GM23338 (cell line): ENCODE measurements around the gene NEUROG2. TPM values are rescaled to one million over a fixed set of nuclear protein-coding genes. Genes with fewer than 3 reads are reported as not detected.
A peak's percentile ranks its signal among the peaks of the same experiment; 100 is the strongest.
"Not testable (repeated sequence)": the region's sequence is repeated elsewhere in the genome, so short reads cannot be mapped to it uniquely, and the experiment has no call there.

Experiments used
- ATAC-seq: fragments of 200-7000 bp; cut with Tn5 transposase; 3 replicates; pipeline ENCODE4 v1.9.1; 2020
- DNase-seq: peaks from one replicate; pipeline ENCODE4 v3.0.0-alpha.2; 2015; ENCODE audit warnings: low spot score
- H2AFZ ChIP-seq: fragments of 200-600 bp; sonication (generic); 2 replicates; pipeline ENCODE4 v1.8.0; 2016; ENCODE audit warnings: antibody characterized with exemption, mild to moderate bottlenecking, moderate library complexity
- H3F3A ChIP-seq: fragments of 200-600 bp; sonication (generic); replicated peaks from 2 replicates; pipeline ENCODE4 v1.8.0; 2017; ENCODE audit warnings: antibody characterized with exemption, mixed run types, low read depth
- H3K27ac ChIP-seq: fragments of 200-600 bp; sonication (generic); 2 replicates; pipeline ENCODE4 v1.6.1; 2016; ENCODE audit warnings: low read depth
- H3K27me3 ChIP-seq: fragments of 200-600 bp; sonication (generic); 2 replicates; pipeline ENCODE4 v1.8.0; 2016; ENCODE audit warnings: mild to moderate bottlenecking, mixed run types, moderate library complexity; ENCODE audit not compliant: insufficient read depth
- H3K36me3 ChIP-seq: fragments of 200-600 bp; sonication (generic); 2 replicates; pipeline ENCODE4 v1.8.0; 2016; ENCODE audit warnings: mild to moderate bottlenecking; ENCODE audit not compliant: insufficient read depth
- H3K4me1 ChIP-seq: fragments of 200-600 bp; sonication (generic); 2 replicates; pipeline ENCODE4 v1.8.0; 2016; ENCODE audit warnings: mild to moderate bottlenecking, moderate library complexity; ENCODE audit not compliant: insufficient read depth
- H3K4me2 ChIP-seq: fragments of 200-600 bp; sonication (generic); 2 replicates; pipeline ENCODE4 v1.7.1; 2017; ENCODE audit warnings: mixed run types
- H3K4me3 ChIP-seq: fragments of 200-600 bp; sonication (generic); 2 replicates; pipeline ENCODE4 v1.6.1; 2016; ENCODE audit warnings: mixed run types
- H3K79me2 ChIP-seq: fragments of 200-600 bp; sonication (generic); replicated peaks from 2 replicates; pipeline ENCODE4 v1.8.0; 2017; ENCODE audit warnings: mild to moderate bottlenecking; ENCODE audit not compliant: insufficient read depth
- H3K9me2 ChIP-seq: fragments of 200-600 bp; sonication (generic); 2 replicates; pipeline ENCODE4 v1.8.0; 2017; ENCODE audit not compliant: insufficient read depth
- H4K20me1 ChIP-seq: fragments of 200-600 bp; sonication (generic); replicated peaks from 2 replicates; pipeline ENCODE4 v1.8.0; 2017; ENCODE audit warnings: mild to moderate bottlenecking; ENCODE audit not compliant: insufficient read depth
- H3K27ac Mint-ChIP-seq: 2 replicates; pipeline ENCODE4 v1.8.0; 2020; ENCODE audit warnings: inconsistent platforms, mild to moderate bottlenecking, moderate library complexity, mixed read lengths
- H3K27me3 Mint-ChIP-seq: 3 replicates; pipeline ENCODE4 v1.8.0; 2022; ENCODE audit warnings: low read depth, mild to moderate bottlenecking, moderate library complexity, mixed read lengths, inconsistent platforms; ENCODE audit not compliant: insufficient read depth, poor library complexity
- H3K36me3 Mint-ChIP-seq: 3 replicates; pipeline ENCODE4 v1.8.0; 2021; ENCODE audit warnings: low read depth, mild to moderate bottlenecking, inconsistent platforms, moderate library complexity, mixed read lengths
- H3K4me1 Mint-ChIP-seq: 3 replicates; pipeline ENCODE4 v1.8.0; 2020; ENCODE audit warnings: mild to moderate bottlenecking, inconsistent platforms, mixed read lengths
- H3K4me3 Mint-ChIP-seq: 3 replicates; pipeline ENCODE4 v1.8.0; 2021; ENCODE audit warnings: moderate library complexity, mild to moderate bottlenecking, inconsistent platforms, mixed read lengths
- H3K9me3 Mint-ChIP-seq: 3 replicates; pipeline ENCODE4 v1.8.0; 2020; ENCODE audit warnings: moderate library complexity, mild to moderate bottlenecking, inconsistent platforms, mixed read lengths
- EZH2 ChIP-seq: fragments of 200-600 bp; sonication (generic); IDR thresholded peaks from one replicate; pipeline ENCODE4 v1.8.0; 2017; ENCODE audit warnings: antibody characterized with exemption, mild to moderate bottlenecking, low read depth; ENCODE audit not compliant: unreplicated experiment
- EZH2phosphoT487 ChIP-seq: fragments of 200-600 bp; sonication (generic); IDR thresholded peaks from one replicate; pipeline ENCODE4 v1.8.1; 2018; ENCODE audit warnings: antibody characterized with exemption; ENCODE audit not compliant: unreplicated experiment
- JUNB ChIP-seq: IDR thresholded peaks from one replicate; pipeline ENCODE4 v1.6.1; 2016; ENCODE audit warnings: antibody characterized with exemption; ENCODE audit not compliant: unreplicated experiment
- STAT1 ChIP-seq: IDR thresholded peaks from one replicate; pipeline ENCODE4 v1.6.1; 2016; ENCODE audit warnings: antibody characterized with exemption; ENCODE audit not compliant: unreplicated experiment
- ZNF331 ChIP-seq: fragments of 250-450 bp; sonication (Bioruptor Pico); IDR thresholded peaks from 2 replicates; pipeline ENCODE4 v1.5.0; 2020; ENCODE audit warnings: low read depth, mild to moderate bottlenecking, moderate library complexity
- polyA plus RNA-seq: library from polyadenylated mRNA; unstranded; fragments of >200 nt; fragmentation: Nextera tagmentation; extraction: Ambion mirVana; gene quantifications from 2 replicates; pipeline ENCODE4 v1.2.1, GENCODE V29; 2016
- total RNA-seq: library from RNA; depleted of rRNA; stranded (reverse); fragments of >200 nt; shearing (Covaris generic); gene quantifications from 2 replicates; pipeline ENCODE4 v1.2.3, GENCODE V29; 2014
- TF ChIP-seq, protein P1 (sequence below), 2 experiments: fragments of 200-600 bp in 1 of 2; sonication (generic) in 1 of 2; conservative IDR thresholded peaks; 2 replicates each; pipeline versions ENCODE4 v1.5.1 to v1.6.1; 2016 to 2017; ENCODE audit warnings: antibody characterized with exemption in 2 of 2, low read depth in 2 of 2, mild to moderate bottlenecking in 2 of 2, moderate library complexity in 1 of 2
- TF ChIP-seq, protein P2 (sequence below): IDR thresholded peaks from one replicate; pipeline ENCODE4 v1.6.1; 2018; ENCODE audit warnings: antibody characterized with exemption; ENCODE audit not compliant: unreplicated experiment
- TF ChIP-seq, protein P3 (sequence below): fragments of 250-450 bp; sonication (Bioruptor Pico); IDR thresholded peaks from 2 replicates; pipeline ENCODE4 v1.5.0; 2020; ENCODE audit warnings: mild to moderate bottlenecking, moderate library complexity

The NEUROG2 gene
- total and polyA plus RNA-seq, 2 experiments from 2014 or later, result not detected

DNA sequence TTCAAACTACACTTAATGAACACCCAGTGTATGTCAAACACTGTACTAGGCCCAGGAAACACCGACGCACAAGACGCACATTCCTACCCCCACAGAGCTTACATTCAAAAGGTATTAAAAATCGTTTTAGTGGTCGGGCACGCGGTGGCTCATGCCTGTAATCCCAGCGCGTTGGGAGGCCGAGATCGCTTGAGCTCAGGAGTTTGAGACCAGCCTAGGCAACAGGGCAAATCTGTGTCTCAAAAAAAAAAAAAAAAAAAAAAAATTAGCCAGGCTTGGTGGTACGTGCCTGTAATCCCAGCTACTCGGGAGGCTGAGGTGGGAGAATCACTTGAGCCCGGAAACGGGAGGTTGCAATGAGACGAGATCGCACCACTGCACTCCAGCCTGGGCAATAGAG is 6.5 kb upstream of the NEUROG2 start:
- H2AFZ ChIP-seq, H3K36me3 Mint-ChIP-seq, H3K27ac ChIP-seq, H3K36me3 ChIP-seq, H3K9me3 Mint-ChIP-seq, H3K9me2 ChIP-seq, H3K27ac Mint-ChIP-seq, ATAC-seq, H3K79me2 ChIP-seq, DNase-seq: not testable (repeated sequence)
- peak overlapping the region; percentile 57 for H3K4me3 ChIP-seq
- peaks cover 96% of the 10 kb centered on the region for H3K27me3 ChIP-seq
- peaks cover 37% of the 10 kb centered on the region for H3K4me1 Mint-ChIP-seq
- peaks cover 31% of the 10 kb centered on the region for H4K20me1 ChIP-seq
- H3K4me1 ChIP-seq, result peaks cover 59% of the 10 kb centered on the region
- peak; percentile 33 for TF ChIP-seq EZH2
- H3F3A ChIP-seq, result peaks cover 46% of the 10 kb centered on the region
- peaks cover 75% of the 10 kb centered on the region for H3K27me3 Mint-ChIP-seq
- peak overlapping the region; percentile 86 for H3K4me2 ChIP-seq
- H3K4me3 Mint-ChIP-seq, result peak overlapping the region; percentile 77

DNA sequence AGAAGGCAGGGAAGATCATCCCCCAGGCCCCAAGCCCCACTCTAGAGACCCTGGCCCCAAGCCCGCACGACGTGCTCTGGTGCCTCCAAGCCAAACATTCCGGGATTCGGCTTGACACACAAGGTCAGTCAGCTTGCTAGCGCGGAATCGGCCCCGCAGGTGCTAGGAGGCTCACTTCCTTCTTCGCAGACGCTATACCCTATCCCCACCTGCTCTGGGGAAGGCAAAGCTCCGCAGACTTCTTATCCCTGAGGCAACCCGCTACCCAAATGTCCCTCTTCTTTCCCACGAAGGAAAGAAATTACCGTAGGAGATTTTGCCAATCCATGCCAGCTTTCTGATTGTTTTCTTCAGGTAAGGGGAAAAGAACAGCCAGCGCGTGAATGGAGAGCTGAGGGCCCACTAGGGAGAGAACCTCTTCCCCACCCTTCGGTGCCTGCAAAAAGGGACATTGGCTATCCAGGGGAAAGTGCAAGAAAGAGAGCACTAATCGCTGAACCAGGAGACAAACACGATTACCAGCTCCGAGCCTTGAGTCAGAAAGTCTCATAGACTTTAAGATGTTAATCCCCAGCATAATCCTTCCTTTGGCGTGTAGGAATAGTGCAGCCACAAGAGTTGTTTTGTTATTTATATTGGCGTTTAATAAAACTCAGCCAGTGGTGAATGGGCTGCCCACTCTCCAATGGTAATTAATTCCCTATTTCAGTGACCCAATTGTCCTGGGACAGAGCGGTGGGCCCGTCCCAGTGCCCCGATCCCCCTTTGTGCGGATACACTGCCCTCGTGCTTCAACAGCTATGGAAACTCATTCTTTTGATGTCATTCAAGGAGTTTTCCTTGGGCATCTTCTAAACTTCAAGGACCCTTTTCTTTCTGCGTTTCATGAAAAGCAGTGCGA is 5.4 kb upstream of the NEUROG2 start:
- peak overlapping the region; percentile 77 for H3K4me3 Mint-ChIP-seq
- ATAC-seq (peak; percentile 13), DNase-seq (peak; percentile 34)
- Histone ChIP-seq H4K20me1 (peaks cover 31% of the 10 kb centered on the region), H3K27ac (no peak overlapping the region), H3K79me2 (no peaks in the 10 kb centered on the region), H2AFZ (peak overlapping the region; percentile 88), H3K4me1 (peaks cover 67% of the 10 kb centered on the region), H3K9me2 (no peaks in the 10 kb centered on the region), H3K4me2 (peak overlapping the region; percentile 86), H3K27me3 (peaks cover 97% of the 10 kb centered on the region), H3F3A (peaks cover 54% of the 10 kb centered on the region), H3K36me3 (no peaks in the 10 kb centered on the region; the same call in 1 of the 2 replicates), H3K4me3 (peak overlapping the region; percentile 57)
- no peaks in the 10 kb centered on the region; the same call in 2 of the 3 replicates for H3K36me3 Mint-ChIP-seq
- peaks cover 44% of the 10 kb centered on the region for H3K4me1 Mint-ChIP-seq
- no peak overlapping the region for H3K27ac Mint-ChIP-seq
- peaks cover 3% of the 10 kb centered on the region; the same call in 1 of the 3 replicates for H3K9me3 Mint-ChIP-seq
- H3K27me3 Mint-ChIP-seq, result peaks cover 85% of the 10 kb centered on the region
- TF ChIP-seq EZH2phosphoT487, result peak; percentile 25
- TF ChIP-seq, protein P1, sequence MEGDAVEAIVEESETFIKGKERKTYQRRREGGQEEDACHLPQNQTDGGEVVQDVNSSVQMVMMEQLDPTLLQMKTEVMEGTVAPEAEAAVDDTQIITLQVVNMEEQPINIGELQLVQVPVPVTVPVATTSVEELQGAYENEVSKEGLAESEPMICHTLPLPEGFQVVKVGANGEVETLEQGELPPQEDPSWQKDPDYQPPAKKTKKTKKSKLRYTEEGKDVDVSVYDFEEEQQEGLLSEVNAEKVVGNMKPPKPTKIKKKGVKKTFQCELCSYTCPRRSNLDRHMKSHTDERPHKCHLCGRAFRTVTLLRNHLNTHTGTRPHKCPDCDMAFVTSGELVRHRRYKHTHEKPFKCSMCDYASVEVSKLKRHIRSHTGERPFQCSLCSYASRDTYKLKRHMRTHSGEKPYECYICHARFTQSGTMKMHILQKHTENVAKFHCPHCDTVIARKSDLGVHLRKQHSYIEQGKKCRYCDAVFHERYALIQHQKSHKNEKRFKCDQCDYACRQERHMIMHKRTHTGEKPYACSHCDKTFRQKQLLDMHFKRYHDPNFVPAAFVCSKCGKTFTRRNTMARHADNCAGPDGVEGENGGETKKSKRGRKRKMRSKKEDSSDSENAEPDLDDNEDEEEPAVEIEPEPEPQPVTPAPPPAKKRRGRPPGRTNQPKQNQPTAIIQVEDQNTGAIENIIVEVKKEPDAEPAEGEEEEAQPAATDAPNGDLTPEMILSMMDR (conservative IDR thresholded peaks at IDR 0.05; ENCODE audit: low read depth in 2 of 2), result no peak
- no peak for TF ChIP-seq ZNF331
- peak; percentile 87 for TF ChIP-seq EZH2
- TF ChIP-seq JUNB, result no peak
- TF ChIP-seq, protein P2, sequence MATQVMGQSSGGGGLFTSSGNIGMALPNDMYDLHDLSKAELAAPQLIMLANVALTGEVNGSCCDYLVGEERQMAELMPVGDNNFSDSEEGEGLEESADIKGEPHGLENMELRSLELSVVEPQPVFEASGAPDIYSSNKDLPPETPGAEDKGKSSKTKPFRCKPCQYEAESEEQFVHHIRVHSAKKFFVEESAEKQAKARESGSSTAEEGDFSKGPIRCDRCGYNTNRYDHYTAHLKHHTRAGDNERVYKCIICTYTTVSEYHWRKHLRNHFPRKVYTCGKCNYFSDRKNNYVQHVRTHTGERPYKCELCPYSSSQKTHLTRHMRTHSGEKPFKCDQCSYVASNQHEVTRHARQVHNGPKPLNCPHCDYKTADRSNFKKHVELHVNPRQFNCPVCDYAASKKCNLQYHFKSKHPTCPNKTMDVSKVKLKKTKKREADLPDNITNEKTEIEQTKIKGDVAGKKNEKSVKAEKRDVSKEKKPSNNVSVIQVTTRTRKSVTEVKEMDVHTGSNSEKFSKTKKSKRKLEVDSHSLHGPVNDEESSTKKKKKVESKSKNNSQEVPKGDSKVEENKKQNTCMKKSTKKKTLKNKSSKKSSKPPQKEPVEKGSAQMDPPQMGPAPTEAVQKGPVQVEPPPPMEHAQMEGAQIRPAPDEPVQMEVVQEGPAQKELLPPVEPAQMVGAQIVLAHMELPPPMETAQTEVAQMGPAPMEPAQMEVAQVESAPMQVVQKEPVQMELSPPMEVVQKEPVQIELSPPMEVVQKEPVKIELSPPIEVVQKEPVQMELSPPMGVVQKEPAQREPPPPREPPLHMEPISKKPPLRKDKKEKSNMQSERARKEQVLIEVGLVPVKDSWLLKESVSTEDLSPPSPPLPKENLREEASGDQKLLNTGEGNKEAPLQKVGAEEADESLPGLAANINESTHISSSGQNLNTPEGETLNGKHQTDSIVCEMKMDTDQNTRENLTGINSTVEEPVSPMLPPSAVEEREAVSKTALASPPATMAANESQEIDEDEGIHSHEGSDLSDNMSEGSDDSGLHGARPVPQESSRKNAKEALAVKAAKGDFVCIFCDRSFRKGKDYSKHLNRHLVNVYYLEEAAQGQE, result no peak
- TF ChIP-seq STAT1, result no peak
- TF ChIP-seq, protein P3, sequence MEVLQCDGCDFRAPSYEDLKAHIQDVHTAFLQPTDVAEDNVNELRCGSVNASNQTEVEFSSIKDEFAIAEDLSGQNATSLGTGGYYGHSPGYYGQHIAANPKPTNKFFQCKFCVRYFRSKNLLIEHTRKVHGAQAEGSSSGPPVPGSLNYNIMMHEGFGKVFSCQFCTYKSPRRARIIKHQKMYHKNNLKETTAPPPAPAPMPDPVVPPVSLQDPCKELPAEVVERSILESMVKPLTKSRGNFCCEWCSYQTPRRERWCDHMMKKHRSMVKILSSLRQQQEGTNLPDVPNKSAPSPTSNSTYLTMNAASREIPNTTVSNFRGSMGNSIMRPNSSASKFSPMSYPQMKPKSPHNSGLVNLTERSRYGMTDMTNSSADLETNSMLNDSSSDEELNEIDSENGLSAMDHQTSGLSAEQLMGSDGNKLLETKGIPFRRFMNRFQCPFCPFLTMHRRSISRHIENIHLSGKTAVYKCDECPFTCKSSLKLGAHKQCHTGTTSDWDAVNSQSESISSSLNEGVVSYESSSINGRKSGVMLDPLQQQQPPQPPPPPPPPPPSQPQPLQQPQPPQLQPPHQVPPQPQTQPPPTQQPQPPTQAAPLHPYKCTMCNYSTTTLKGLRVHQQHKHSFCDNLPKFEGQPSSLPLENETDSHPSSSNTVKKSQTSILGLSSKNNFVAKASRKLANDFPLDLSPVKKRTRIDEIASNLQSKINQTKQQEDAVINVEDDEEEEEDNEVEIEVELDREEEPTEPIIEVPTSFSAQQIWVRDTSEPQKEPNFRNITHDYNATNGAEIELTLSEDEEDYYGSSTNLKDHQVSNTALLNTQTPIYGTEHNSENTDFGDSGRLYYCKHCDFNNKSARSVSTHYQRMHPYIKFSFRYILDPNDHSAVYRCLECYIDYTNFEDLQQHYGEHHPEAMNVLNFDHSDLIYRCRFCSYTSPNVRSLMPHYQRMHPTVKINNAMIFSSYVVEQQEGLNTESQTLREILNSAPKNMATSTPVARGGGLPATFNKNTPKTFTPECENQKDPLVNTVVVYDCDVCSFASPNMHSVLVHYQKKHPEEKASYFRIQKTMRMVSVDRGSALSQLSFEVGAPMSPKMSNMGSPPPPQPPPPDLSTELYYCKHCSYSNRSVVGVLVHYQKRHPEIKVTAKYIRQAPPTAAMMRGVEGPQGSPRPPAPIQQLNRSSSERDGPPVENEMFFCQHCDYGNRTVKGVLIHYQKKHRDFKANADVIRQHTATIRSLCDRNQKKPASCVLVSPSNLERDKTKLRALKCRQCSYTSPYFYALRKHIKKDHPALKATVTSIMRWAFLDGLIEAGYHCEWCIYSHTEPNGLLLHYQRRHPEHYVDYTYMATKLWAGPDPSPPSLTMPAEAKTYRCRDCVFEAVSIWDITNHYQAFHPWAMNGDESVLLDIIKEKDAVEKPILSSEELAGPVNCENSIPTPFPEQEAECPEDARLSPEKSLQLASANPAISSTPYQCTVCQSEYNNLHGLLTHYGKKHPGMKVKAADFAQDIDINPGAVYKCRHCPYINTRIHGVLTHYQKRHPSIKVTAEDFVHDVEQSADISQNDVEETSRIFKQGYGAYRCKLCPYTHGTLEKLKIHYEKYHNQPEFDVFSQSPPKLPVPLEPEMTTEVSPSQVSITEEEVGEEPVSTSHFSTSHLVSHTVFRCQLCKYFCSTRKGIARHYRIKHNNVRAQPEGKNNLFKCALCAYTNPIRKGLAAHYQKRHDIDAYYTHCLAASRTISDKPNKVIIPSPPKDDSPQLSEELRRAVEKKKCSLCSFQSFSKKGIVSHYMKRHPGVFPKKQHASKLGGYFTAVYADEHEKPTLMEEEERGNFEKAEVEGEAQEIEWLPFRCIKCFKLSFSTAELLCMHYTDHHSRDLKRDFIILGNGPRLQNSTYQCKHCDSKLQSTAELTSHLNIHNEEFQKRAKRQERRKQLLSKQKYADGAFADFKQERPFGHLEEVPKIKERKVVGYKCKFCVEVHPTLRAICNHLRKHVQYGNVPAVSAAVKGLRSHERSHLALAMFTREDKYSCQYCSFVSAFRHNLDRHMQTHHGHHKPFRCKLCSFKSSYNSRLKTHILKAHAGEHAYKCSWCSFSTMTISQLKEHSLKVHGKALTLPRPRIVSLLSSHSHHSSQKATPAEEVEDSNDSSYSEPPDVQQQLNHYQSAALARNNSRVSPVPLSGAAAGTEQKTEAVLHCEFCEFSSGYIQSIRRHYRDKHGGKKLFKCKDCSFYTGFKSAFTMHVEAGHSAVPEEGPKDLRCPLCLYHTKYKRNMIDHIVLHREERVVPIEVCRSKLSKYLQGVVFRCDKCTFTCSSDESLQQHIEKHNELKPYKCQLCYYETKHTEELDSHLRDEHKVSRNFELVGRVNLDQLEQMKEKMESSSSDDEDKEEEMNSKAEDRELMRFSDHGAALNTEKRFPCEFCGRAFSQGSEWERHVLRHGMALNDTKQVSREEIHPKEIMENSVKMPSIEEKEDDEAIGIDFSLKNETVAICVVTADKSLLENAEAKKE (CRISPR knock-in tag), result no peak
